Measurements from ENCODE around the gene NEURL1B.

NEURL1B gene

DNA sequence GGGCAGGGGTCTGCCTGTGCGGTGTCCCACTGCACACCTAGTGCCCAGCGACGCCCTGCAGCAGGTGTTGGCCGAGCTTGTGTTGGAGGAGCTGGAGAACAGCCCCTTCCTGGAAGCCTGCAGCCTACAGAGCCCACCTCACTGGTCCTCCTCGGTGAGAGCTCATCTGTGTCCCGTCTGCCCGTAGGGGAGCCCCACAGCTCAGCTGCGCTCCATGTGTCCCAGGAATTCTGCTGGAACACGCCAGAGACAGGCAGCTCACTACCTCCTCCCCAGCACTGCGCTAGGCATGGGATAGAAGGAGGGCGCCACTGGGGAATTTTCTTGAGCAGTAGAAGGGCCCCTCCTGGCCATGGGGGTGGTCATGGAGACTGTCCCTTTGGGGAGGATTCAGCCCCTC, 85.9 kb downstream of the NEURL1B start:
- H3K9ac ChIP-seq = no peak overlapping the region
- no peak overlapping the region for H2AFZ ChIP-seq (ENCODE audit: low read depth)
- H3K79me2 ChIP-seq (ENCODE audit: insufficient read depth, low read depth) = no peaks in the 10 kb centered on the region
- no peaks in the 10 kb centered on the region for H3K27me3 ChIP-seq (ENCODE audit: insufficient read depth, low read depth)
- TF ChIP-seq, protein P1, sequence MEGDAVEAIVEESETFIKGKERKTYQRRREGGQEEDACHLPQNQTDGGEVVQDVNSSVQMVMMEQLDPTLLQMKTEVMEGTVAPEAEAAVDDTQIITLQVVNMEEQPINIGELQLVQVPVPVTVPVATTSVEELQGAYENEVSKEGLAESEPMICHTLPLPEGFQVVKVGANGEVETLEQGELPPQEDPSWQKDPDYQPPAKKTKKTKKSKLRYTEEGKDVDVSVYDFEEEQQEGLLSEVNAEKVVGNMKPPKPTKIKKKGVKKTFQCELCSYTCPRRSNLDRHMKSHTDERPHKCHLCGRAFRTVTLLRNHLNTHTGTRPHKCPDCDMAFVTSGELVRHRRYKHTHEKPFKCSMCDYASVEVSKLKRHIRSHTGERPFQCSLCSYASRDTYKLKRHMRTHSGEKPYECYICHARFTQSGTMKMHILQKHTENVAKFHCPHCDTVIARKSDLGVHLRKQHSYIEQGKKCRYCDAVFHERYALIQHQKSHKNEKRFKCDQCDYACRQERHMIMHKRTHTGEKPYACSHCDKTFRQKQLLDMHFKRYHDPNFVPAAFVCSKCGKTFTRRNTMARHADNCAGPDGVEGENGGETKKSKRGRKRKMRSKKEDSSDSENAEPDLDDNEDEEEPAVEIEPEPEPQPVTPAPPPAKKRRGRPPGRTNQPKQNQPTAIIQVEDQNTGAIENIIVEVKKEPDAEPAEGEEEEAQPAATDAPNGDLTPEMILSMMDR (conservative IDR thresholded peaks at IDR 0.05; ENCODE audit: low read depth, low read length) = no peak
- no peak overlapping the region for H3K4me2 ChIP-seq
- H4K20me1 ChIP-seq (ENCODE audit: insufficient read depth) = no peaks in the 10 kb centered on the region
- no peak overlapping the region for H3K4me3 ChIP-seq (IDR thresholded peaks at IDR 0.05; ENCODE audit: insufficient read depth, low read depth, low read length)
- H3K27ac ChIP-seq = no peak overlapping the region
- H3K4me1 ChIP-seq (ENCODE audit: low read depth, poor library complexity, severe bottlenecking) = no peaks in the 10 kb centered on the region
- H3K36me3 ChIP-seq (ENCODE audit: insufficient read depth) = no peaks in the 10 kb centered on the region

DNA sequence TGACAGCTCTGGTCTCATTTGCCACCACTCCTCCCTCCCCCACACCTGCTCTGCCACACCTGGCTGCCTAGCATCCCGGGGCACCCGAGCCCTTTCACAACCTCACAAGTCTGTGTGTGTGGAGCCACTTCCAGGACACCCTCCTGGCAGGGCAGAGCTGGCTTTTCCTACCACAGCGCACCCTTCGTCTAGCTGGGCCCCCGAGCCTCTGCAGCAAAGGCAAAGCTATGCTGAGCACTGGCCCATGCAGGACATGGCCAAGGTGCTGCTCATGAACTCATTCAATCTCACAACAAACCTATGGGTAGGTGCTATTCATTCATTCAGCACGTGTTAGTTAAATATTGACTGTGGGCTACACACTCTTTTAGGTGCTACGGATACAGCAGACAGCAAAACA, 86.5 kb downstream of the NEURL1B start:
- no peaks in the 10 kb centered on the region for H3K27me3 ChIP-seq (ENCODE audit: insufficient read depth, low read depth)
- H2AFZ ChIP-seq (ENCODE audit: low read depth) = no peak overlapping the region
- H3K4me2 ChIP-seq = no peak overlapping the region
- TF ChIP-seq, protein P1 (conservative IDR thresholded peaks at IDR 0.05; ENCODE audit: low read depth, low read length) = no peak
- no peaks in the 10 kb centered on the region for H4K20me1 ChIP-seq (ENCODE audit: insufficient read depth)
- H3K4me1 ChIP-seq (ENCODE audit: low read depth, poor library complexity, severe bottlenecking) = no peaks in the 10 kb centered on the region
- no peak overlapping the region for H3K27ac ChIP-seq
- no peaks in the 10 kb centered on the region for H3K36me3 ChIP-seq (ENCODE audit: insufficient read depth)
- H3K9ac ChIP-seq = no peak overlapping the region
- no peak overlapping the region for H3K4me3 ChIP-seq (IDR thresholded peaks at IDR 0.05; ENCODE audit: insufficient read depth, low read depth, low read length)
- no peaks in the 10 kb centered on the region for H3K79me2 ChIP-seq (ENCODE audit: insufficient read depth, low read depth)

DNA sequence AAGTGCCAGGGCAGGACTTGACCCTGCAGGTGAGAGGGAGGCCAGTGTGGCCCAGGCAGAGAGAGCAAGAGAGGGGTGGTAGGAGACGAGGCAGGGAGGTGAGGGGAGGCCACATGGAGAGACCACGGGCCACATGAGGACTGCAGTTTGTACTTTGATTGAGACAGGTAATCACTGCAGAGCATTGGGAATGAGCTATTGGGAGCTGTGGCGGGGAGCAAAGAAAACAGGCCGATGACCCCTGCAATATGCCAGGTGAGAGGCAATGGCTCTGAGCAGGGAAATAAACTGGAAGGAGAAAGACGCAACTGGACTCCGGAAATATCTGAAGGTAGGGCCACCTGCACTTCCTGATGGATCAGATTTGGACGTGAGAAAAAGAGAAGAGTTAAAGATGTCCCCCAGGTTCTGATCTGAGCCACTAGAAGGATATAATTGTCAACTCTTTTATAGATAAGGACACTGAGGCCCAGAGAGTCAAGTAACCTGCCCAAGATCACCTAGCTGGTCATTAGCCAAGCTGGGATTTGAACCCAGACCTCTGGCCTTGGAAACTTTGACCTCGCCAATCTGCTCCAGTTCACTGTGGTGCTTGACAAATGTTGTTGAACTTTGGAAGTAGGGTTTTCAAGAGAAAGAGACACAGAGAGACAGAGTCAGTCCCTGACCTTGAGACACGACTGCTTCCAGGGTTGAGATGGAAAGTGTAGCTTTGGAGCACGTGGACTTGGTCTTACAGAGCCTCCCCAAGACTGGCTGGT, 87.6 kb downstream of the NEURL1B start:
- Histone ChIP-seq H2AFZ (ENCODE audit: low read depth) (no peak overlapping the region), H3K4me2 (no peak overlapping the region), H3K4me3 (IDR thresholded peaks at IDR 0.05; ENCODE audit: insufficient read depth, low read depth, low read length) (no peak overlapping the region), H3K4me1 (ENCODE audit: low read depth, poor library complexity, severe bottlenecking) (no peaks in the 10 kb centered on the region), H3K9ac (no peak overlapping the region), H4K20me1 (ENCODE audit: insufficient read depth) (no peaks in the 10 kb centered on the region), H3K36me3 (ENCODE audit: insufficient read depth) (no peaks in the 10 kb centered on the region), H3K27me3 (ENCODE audit: insufficient read depth, low read depth) (no peaks in the 10 kb centered on the region), H3K27ac (no peak overlapping the region), H3K79me2 (ENCODE audit: insufficient read depth, low read depth) (no peaks in the 10 kb centered on the region)
- TF ChIP-seq, protein P1 (conservative IDR thresholded peaks at IDR 0.05; ENCODE audit: low read depth, low read length) = no peak

DNA sequence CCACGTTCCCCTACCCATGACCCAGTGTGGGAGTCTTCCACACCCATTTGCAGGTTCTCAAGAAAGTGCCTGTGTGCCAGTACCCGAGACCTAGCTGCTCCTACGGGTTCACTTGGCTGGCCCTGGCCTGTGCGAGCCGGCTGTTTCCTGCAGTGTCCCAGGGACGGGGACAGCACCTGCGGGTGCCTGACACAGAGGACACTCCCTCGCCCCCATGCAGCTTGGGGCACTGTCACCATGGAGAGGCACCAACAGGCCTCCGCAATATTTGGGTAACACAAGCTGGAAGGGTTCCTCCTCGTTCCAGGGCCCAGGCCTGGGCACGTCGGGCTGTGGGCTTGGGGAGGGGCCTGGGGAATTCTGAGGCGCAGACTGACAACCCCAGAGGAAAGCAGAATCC, 88.5 kb downstream of the NEURL1B start:
- TF ChIP-seq, protein P1 (conservative IDR thresholded peaks at IDR 0.05; ENCODE audit: low read depth, low read length) = no peak
- no peaks in the 10 kb centered on the region for H3K27me3 ChIP-seq (ENCODE audit: insufficient read depth, low read depth)
- no peaks in the 10 kb centered on the region for H3K79me2 ChIP-seq (ENCODE audit: insufficient read depth, low read depth)
- no peak overlapping the region for H3K4me2 ChIP-seq
- H3K36me3 ChIP-seq (ENCODE audit: insufficient read depth) = no peaks in the 10 kb centered on the region
- no peak overlapping the region for H3K9ac ChIP-seq
- H2AFZ ChIP-seq (ENCODE audit: low read depth) = no peak overlapping the region
- H3K4me1 ChIP-seq (ENCODE audit: low read depth, poor library complexity, severe bottlenecking) = no peaks in the 10 kb centered on the region
- H4K20me1 ChIP-seq (ENCODE audit: insufficient read depth) = no peaks in the 10 kb centered on the region
- no peak overlapping the region for H3K4me3 ChIP-seq (IDR thresholded peaks at IDR 0.05; ENCODE audit: insufficient read depth, low read depth, low read length)
- no peak overlapping the region for H3K27ac ChIP-seq

Data from KMS-11 (cell line).